Right lobe of liver (tissue), 4 donors: ENCODE data around the gene AFDN.
A peak's percentile ranks its signal among the peaks of the same experiment; 100 is the strongest.

Source experiments
- POLR2A ChIP-seq: fragments of 450-650 bp; IDR thresholded peaks from one replicate; pipeline ENCODE4 v1.6.1; 2017; ENCODE audit warnings: antibody characterized with exemption, mild to moderate bottlenecking
- TF ChIP-seq, protein P1 (sequence below), 4 donors: fragments of 200-600 bp in 3 of 4; fragments of 450-650 bp in 1 of 4; IDR thresholded peaks; one replicate each; pipeline versions ENCODE4 v1.5.1 to v1.8.0; 2016 to 2022; ENCODE audit warnings: antibody characterized with exemption in 4 of 4, mild to moderate bottlenecking in 2 of 4
- donor health status: DM: no; HTN: no; CAD: no.
- donor health status: DM: no; HTN: no; CAD: no.
- donor health status: DM: no; HTN: yes; CAD: no.

DNA sequence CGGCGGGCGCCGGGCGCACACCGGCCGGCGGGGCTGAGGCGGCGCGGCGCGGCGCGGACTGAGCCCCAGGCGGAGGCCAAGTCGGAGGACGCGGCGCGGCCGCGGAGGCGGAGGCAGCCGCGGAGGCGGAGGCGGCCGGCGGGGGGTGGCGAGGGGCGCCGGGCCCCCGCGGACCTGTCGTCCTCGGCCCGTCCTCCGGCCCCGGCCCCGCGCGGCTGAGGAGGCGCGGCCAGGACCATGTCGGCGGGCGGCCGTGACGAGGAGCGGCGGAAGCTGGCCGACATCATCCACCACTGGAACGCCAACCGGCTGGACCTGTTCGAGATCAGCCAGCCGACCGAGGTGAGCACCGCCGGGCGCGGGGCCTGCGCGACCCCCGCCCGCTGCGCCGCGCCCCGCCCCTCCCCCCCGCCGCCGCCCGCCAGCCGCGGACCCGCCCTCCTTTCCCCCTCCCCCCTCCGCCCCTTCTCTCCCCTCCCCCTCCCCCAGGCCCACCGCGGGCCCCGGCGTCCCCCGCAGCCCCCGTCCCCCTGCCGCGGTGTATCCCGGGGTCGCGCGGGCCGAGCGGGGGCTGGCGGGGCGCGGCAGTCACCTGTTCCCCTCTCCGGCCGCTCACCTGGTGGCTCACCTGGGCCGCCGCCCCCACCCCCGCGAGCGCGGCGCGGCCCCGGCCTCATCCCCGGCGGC is at the start of gene AFDN:
- peak; percentile 30 for TF ChIP-seq POLR2A
- TF ChIP-seq, protein P1, sequence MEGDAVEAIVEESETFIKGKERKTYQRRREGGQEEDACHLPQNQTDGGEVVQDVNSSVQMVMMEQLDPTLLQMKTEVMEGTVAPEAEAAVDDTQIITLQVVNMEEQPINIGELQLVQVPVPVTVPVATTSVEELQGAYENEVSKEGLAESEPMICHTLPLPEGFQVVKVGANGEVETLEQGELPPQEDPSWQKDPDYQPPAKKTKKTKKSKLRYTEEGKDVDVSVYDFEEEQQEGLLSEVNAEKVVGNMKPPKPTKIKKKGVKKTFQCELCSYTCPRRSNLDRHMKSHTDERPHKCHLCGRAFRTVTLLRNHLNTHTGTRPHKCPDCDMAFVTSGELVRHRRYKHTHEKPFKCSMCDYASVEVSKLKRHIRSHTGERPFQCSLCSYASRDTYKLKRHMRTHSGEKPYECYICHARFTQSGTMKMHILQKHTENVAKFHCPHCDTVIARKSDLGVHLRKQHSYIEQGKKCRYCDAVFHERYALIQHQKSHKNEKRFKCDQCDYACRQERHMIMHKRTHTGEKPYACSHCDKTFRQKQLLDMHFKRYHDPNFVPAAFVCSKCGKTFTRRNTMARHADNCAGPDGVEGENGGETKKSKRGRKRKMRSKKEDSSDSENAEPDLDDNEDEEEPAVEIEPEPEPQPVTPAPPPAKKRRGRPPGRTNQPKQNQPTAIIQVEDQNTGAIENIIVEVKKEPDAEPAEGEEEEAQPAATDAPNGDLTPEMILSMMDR (IDR thresholded peaks at IDR 0.05) = no peak
